Stomach (tissue), 4 donors: ENCODE measurements around the gene CELA2A.
"Not testable (repeated sequence)": the region's sequence is repeated elsewhere in the genome, so short reads cannot be mapped to it uniquely, and the experiment has no call there.

Experiments
- POLR2AphosphoS5 ChIP-seq, 3 donors: sonication (generic); formaldehyde crosslinking; IDR thresholded peaks; one replicate each; pipeline ENCODE4 v1.6.1; 2016; ENCODE audit warnings: antibody characterized with exemption in 3 of 3
- TF ChIP-seq, protein P1 (sequence below), 7 experiments: fragments of 450-650 bp in 4 of 7; fragments of 200-600 bp in 3 of 7; sonication (generic) in 3 of 7; IDR thresholded peaks; one replicate each; pipeline ENCODE4 v1.5.1; 2016 to 2019; ENCODE audit warnings: antibody characterized with exemption in 7 of 7, control low read depth in 2 of 7, mild to moderate bottlenecking in 1 of 7

DNA sequence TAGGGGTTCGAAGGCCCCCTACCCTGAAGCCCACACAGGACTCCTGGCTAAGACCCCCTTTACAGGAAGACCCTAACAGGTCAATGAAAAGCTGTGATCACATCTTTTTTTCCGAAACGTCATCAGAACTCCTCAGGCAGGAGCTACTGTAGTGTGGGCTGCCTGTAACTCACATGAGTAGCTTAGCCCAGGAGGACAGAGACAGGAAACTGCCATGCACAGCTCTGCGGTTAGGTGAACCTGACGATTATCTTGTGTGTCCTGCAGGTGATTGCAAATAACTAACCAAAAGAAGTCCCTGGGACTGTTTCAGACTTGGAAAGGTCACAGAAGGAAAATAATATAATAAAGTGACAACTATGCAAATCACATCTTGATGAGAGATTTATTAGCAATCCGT lies 15.2 kb downstream of the CELA2A start:
- TF ChIP-seq, protein P1, sequence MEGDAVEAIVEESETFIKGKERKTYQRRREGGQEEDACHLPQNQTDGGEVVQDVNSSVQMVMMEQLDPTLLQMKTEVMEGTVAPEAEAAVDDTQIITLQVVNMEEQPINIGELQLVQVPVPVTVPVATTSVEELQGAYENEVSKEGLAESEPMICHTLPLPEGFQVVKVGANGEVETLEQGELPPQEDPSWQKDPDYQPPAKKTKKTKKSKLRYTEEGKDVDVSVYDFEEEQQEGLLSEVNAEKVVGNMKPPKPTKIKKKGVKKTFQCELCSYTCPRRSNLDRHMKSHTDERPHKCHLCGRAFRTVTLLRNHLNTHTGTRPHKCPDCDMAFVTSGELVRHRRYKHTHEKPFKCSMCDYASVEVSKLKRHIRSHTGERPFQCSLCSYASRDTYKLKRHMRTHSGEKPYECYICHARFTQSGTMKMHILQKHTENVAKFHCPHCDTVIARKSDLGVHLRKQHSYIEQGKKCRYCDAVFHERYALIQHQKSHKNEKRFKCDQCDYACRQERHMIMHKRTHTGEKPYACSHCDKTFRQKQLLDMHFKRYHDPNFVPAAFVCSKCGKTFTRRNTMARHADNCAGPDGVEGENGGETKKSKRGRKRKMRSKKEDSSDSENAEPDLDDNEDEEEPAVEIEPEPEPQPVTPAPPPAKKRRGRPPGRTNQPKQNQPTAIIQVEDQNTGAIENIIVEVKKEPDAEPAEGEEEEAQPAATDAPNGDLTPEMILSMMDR (IDR thresholded peaks at IDR 0.05): not testable (repeated sequence)
- not testable (repeated sequence) for TF ChIP-seq POLR2AphosphoS5 (IDR thresholded peaks at IDR 0.05)
